Limb (tissue), 2 donors: Measurements from ENCODE around the gene PRRX2.
"Not testable (repeated sequence)": the region's sequence is repeated elsewhere in the genome, so short reads cannot be mapped to it uniquely, and the experiment has no call there.

ENCODE experiments used
- DNase-seq, 2 donors: peaks; one replicate each; pipeline ENCODE4 v3.0.0-alpha.2; 2016; ENCODE audit errors: extremely low spot score in 2 of 2

Gene PRRX2

DNA sequence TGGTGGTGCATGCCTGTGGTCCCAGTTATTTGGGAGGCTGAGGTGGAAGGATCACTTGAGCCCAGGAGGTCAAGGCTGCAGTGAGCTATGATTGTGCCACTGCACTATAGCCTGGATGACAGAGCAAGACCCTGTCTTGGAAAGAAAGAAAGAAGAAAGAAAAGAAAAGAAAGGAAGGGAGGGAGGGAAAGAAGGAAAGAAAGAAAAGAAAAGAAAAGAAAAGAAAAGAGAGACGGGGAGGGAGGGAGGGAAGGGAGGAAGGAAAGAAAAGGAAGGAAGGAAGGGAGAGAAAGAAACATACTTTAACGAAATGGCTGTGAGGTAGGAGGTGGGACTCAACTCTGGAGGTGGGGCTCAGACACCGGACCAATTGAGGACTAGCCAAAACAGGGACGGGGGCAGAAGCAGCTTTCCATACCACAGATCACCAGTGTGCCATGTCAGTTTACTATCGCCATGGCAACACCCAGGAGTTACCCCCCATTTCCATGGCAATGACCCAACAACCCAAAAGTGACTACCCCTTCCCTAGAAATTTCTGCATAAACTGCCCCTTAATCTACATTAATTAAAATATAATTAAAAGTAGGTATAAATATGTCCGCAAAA lies 66.1 kb downstream of the PRRX2 start:
- no peak for DNase-seq

DNA sequence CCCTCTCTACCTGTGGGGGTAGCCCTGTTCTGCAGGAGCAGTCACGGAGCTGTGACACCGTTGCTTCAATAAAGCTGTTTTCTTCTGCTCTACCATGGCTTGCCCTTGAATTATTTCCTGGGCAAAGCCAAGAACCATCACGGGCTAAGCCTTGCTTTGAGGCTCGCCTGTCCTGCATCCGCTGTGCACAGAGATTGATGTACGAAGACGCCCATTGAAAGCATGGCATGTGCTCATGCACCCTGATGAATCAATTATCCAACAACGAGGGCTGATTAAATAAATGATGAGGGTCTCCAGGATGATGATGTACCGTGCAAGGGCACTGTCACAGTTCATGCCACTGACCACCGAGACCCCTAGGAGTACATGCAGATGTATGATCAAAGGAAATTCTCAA lies 66.7 kb downstream of the PRRX2 start:
- no peak for DNase-seq

DNA sequence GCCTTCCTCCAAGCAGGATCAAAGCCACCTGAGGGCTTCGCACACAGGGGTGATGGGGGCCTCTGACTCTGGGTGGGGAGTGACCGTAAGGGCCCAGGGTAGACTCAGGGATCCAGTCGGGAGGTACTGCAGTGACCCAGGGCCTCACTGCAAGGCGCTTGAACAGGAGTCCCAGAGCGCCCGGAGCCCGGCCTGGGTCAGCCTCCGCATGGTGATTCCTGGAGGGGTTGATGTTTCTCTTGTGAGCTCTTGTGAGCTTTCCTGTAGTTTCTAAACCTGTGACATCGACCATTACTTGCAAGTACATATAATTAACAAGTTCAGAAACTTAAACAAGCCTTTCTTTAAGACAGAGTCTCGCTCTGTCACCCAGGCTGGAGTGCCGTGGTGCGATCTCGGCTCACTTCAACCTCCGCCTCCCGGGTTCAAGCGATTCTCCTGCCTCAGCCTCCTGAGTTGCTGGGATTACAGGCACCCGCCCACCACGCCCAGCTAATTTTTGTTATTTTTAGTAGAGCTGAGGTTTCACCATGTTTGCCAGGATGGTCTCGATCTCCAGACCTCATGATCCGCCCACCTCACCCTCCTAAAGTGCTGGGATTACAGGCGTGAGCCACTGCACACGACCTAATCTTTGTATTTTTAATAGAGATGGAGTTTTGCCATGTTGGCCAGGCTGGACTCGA lies 67.6 kb downstream of the PRRX2 start:
- no peak for DNase-seq

DNA sequence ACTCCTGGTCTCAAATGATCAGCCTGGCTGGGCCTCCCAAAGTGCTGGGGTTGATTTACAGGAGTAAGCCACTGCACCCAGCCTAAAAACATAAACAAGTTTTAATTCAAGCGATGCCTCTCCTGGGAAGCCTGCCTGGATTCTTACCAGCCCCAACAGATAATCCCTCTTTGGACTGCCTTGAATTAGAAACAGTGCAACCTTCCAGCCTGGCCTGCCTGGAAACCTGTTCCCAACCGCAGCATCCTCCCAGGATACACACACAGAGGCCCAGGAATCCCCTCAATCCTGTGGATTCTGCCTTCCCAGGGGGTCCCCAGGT lies 68.1 kb downstream of the PRRX2 start:
- DNase-seq = no peak

DNA sequence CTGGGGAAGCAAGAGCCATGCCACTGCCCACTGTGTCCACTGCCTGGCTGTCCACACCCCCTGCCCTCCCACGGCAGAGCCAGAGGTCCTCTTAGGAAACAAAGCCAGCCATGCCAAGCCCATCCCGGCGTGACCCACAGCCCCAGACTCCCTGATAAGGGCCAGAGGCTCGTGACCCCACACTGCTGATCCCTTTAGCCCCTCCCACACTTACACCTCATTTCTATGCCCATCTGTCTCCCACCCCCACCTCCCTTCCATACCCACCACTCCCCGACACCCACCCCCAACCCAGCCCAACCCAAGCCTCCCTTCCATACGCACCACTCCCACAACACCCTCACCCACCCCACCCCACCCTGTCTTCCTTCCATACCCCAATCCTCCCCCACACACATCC lies 70.1 kb downstream of the PRRX2 start:
- no peak for DNase-seq

DNA sequence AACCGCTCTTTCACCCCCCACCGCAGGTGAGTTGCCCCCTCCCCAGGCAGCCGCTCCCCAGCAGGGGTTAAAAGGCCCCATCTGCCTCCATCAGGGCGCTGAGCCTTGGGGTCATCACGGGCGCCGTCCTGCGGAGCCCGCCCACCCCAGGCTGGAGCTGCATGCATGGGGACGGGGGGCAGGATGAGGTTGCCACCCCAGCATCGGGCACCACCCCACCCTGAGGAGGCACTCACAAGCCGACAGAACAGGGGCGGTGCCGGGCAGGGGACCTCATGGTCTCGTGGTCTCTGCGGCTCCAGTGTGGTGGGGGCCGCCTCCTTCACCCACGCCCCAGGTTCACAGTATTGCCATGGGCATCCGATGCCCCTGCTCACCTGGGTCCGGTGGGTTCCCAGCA lies 70.9 kb downstream of the PRRX2 start:
- DNase-seq = no peak

DNA sequence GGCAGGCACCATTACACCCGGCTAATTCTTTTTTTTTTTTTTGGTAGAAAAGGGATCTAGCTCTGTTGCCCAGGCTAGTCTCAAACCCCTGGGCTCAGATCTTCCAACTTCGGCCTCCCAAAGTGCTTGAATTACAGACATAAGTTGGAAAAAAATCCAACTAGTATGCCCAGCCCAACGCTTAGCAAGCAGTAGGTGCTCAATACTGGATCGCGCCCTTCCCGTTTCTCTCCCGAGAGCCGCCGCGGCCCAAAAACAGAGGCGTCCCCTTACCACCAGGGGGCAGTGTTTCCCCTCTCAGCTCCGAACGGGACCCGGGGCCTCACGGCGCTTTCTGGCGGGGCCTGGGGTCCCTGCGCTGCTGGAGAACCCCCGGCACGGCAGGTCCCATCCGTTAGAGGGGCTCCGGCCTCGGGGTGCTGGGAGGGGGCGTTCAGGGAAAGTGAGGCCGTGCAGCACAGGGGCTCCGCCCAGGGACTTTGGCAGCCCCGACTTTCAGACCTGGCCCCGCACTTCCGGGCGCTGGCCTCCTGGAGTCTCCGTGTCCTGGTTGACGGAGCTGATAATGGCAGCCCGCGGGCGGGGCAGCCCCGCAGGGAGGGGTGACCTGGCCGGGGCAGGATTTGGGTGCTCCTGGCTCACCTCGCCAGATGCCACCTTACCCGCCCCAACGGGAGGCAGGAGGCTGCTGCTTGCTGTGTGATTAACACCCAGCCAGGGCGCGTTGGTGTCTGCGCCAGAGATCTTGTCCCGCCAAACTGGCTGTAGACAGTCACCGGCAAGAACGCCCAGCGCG lies 72.2 kb downstream of the PRRX2 start:
- DNase-seq = peak; percentile 80 to 90

DNA sequence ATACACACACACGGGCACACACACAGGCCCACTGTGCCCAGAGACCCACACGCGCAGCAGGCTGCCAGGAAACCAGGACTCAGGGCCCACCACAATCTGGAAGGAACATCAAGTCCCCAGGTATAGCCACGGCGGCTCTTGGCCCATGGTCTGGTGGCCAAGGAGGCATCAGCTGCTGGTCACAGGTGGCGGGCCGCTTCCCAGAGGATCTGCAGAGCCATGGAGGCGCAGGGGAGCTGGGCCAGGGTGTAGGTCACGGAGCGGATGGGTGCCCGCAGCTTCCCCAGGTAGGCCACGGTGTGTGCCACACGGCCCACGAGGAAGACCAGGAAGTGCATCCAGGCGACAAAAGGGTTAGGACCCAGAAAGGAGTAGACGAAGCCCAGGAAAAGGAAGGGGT lies 74.0 kb downstream of the PRRX2 start:
- DNase-seq = no peak

DNA sequence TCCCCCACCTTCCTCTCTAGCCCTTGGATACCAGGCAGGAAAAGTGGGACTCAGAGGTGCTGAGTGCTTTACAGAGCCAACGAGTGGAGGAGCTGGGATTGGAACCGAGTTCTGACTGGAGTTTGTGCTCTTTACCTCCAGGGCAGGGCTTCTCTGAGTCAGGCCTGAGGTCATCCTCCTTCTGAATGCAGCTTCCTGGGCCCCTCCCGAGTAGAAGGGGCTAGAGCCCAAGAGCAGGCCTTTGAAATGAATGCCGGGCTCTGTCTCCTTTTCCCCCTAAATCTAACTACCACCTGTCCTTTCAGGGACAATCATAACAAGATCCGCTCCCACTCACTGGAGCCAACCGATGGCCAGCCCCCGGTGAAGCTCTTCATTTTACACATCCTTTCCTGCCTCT lies 74.7 kb downstream of the PRRX2 start:
- DNase-seq = no peak

DNA sequence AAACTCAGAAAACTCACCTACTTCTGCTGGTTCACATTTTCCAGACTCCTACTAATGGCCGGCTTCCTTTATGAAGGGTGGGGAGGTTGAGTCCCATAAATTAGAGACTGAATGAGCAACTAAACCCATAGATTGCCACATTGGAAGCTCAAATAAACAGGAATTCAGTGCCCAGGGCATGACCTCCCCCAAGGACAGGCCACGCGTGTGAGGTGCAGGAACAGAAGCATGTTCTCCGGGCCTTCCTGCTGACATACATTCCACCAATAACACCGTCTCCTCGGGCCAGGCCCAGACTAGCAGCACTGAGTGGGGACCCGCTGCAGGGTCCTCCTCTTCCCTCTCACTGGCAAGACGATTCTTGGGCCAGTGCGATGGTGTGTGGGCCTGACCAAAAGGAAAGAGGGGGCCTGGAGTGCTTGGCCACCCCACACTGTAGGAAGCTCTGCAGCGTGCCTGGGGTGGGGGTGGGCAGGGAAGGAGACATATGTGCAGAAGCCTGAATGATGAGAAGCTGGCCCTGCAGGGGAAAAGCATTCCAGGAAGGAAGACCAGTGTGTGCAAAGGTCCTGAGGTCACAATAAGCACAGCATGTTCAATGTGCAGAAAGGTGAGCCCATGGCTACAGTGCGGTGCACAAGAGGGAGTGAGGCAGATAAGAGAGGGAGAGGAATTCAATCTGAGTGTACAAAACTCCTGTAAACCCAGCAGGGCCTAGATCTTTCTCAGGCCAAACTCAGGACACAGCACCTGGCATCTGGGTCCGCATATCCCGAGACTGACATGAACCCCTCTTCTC lies 75.4 kb downstream of the PRRX2 start:
- no peak for DNase-seq

DNA sequence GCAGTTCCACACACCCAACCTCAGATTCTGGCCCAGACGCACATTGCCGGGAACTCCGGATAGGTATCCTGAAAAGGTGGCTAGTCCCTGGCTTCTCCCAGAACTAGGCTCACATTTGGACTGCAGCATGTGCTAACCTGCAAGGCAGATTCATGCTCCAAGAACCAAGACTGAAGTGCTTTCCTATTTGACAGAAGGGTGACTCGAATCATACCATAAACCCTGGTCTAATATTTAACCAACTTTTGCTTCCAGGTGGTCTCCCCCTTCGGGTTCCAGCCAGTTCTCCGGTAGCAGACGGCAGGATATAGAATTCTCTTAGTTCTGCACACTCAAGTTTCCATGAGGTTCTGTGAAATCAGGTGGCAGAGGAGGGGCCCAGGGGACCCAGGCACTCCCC lies 79.8 kb downstream of the PRRX2 start:
- DNase-seq = no peak

DNA sequence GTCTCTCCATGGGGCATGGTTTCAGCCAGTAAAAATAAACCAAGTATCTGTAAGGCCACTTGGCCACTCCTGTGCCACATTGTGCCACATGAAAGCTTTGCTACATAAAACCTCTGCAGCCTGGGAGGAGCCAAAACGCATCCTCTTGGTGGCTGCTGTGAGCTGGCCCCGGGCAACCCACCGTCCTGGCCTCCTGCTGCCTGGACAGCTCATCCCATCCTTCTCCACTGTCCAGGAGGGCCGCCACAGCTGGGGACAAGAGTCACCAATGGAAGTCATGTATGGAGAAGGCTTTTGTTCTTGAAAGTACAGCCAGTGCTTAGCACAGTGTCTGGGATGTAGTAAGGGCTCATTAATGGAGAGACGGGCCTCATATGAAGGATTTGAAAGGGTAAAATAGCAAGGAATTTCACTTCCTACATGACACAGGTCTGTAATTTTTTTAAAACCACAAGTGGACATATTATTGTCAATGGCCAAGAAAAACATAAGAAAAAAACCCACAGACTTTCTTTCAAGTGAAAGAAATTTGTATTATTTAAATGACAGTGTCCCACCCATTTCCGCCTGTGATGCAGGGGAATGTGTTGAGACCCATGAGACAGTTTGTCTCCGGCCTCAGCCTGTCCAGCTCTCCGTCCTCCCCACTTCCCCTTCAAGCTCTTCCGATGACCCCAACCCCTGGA lies 80.8 kb downstream of the PRRX2 start:
- DNase-seq = no peak

DNA sequence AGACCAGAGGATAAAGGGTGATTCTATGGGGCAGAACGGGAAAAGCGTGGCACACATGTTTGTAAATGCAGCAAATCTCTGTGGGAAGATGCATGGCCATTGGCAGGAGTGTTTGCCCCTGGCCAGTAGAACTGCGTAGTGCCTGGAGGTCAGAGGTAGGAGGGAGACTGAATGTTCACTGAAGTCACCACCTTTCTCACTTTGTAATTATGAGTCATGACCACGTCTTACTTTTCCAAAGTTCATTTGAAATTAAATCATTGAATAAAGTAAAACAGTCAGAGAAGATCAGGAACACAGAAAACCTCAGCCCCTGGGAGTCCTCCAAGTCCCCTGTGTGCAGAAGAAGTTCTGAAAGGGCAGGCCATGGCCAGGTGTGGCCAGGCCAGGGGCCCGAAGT lies 82.8 kb downstream of the PRRX2 start:
- no peak for DNase-seq

DNA sequence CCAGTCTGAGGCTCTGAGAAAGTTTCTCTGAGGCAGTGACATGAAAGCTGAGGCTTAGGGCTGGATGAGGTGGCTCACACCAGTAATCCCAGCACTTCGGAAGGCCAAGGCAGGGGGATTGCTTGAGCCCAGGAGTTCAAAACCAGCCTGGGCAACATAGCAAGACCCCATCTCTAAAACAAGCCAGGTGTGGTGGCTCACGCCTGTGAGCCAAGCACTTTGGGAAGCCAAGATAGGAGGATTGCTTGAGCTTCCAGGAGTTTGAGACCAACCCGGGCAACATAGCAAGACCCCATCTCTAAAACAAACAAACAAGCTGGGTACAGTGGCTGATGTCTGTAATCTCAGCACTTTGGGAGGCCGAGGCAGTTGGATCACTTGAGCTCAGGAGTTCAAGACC lies 83.6 kb downstream of the PRRX2 start:
- not testable (repeated sequence) for DNase-seq

DNA sequence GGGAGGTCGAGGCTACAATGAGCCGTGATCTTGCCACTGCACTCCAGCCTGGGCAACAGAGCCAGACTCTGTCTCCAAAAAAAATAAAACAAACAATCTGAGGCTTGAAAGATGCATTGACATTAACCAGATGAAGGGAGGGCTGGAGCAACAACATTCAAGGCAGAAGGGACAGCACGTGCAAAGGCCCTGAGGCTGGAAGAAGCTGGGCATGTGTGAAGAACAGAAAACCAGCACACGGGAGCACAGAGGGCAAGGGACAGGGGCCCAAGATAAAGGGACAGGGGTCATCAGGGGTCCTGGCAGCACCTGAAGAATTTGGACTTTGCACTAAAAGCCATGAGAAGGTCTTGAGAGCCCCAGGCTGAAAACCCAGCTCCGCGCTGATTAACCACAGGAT lies 84.1 kb downstream of the PRRX2 start:
- DNase-seq = no peak

DNA sequence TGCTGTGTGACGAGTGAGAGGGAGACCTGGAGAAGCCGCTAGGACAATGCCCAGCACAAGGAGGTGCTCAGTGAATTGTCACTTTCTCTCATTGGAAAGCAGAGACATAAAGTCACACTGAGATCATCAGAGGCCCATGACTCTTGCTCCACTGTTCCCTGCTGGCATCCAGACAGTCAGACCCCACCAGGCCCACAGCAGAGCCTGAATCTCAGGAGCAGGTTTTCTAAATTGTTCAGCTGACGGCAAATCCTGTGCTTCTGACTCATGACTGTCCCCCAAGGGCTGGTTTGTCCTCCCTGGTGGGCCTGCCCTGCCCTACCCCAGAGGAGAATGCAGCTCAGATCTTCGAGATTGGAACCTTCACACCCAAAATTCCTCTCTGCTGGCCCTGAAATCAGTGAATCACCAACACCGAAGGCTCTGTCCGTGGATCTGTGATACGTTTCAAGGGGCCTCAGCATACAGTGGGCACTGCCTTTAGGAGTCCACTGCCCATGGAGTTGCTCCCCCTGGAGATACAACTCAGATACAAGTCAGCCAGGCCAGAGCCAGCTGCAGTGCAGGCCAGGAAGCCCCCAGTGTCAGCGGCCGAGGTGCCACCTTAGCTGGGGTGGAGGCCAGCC lies 84.7 kb downstream of the PRRX2 start:
- DNase-seq = no peak

DNA sequence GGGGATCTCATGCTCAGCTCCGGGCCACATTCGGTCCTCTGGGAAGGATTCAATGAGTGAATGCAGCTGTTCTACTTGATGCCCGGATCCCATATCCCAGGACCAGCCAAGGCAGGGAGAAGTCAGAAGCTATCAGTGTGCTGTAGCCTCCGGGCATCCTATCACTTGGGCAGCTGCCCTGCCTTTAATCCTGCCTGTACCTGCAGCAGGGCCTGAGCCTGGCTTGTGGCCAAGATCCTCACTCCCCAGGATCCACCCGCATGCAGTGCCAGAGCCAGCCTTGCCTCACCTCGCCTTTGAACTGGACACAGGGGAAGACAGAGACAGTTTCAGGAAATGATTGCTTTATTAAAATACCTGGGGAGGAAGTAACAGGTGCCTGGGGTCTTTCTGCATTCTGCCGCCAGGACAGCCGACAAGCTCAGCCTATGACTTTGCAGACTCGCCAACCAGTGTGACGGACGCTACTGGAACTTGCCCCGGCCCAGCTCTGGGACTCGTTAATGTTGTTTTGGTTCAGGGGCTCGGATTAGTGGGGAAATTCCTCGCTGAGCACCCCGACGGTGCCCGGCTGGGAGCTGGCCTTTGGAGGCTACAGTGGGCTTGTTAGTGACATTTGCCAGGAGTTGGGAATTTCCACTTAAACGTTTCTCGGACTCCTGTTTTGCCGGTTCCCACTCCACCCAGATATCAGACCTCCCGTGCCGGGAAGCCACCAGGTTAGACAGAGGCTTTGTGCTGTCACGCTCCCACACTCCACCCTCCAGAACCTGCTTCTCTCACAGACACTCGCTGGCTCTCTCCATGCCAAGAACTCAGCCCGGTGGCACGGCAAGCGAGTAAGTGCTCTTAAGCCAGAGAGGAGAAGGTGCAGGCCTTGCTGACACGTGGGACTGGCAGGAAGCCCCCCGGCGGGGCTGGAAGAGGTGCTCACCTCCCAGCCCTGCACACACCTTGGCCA lies 86.7 kb downstream of the PRRX2 start:
- DNase-seq = no peak

DNA sequence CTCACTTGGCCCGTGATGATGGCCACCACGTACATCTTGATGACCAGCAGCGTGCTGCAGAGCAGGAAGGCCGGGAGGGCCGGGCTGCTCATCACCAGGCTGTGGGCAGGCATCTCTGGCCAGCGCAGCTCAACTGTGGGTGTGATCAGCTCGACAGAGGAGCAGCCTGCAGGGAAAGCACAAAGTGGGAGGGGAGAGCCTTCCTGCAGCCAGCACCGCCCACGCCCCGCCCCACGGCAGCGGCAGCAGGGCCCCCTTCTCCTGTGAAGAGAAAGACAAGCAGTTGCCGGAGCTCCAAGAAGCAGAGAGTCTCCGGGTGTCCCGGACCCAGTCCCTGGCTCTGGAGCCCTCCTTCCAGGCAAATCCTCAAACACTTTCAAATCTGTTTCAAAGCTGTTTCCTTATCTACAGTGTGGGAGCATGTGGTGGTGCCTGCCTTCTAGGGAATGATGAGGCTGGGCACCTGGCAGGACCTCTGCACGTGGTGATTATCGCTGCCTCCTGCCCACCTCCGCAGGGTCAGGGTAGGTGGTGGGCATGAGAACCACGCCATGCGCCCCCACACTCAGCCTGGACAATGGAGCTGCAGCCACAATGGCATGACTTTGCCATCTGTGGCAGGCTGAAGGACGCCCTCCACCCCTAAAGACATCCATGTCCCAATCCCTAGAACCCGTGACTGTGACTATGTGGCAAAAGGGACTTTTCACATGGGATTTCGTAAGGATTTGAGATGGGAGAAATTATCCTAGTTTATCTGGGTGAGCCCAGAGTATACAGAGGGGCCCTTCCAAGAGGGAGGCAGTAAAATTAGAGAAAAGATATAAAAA lies 87.7 kb downstream of the PRRX2 start, which contains the start of gene PTGES:
TSS of gene PTGES (minus strand) at position 143 of the 830 bp plus-strand sequence. CDS start at position 113, 30 bp downstream.
- DNase-seq = peak; percentile 73 to 84

DNA sequence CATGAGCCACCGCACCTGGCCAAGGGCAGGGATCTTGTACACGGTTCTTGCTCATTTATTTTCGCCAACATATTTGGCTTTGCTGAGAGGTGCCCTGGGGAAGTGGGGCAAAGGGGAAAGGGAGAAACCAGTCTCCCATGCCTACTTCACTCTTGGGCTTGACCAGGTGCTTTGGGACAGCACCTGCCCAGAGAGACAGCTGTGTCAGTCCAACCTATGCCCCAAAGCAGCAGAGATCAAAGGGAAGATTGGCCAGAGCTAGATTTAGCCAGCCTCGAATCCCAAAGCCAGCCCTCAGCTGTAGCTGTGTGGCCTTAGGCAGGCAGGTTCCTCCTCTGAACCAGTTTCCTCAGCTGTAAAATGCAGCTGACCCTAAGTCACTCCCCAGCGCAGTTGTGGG lies 89.7 kb downstream of the PRRX2 start:
- no peak for DNase-seq
